Esophagus (tissue), 2 donors: ENCODE measurements around the gene PCSK1N. TPM values are rescaled to one million over a fixed set of nuclear protein-coding genes. Genes with fewer than 3 reads are reported as not detected.
"Not testable (repeated sequence)": the region's sequence is repeated elsewhere in the genome, so short reads cannot be mapped to it uniquely, and the experiment has no call there.

Source experiments
- H3K27ac ChIP-seq, 2 donors: one replicate each; pipeline ENCODE4 v1.5.1; 2013; ENCODE audit warnings: low read depth in 2 of 2, mild to moderate bottlenecking in 2 of 2, inconsistent platforms in 1 of 2, low read length in 1 of 2, moderate library complexity in 1 of 2
- H3K27me3 ChIP-seq, 2 donors: one replicate each; pipeline ENCODE4 v1.6.1; 2013; ENCODE audit warnings: low read length in 2 of 2, control low read depth in 1 of 2, mild to moderate bottlenecking in 1 of 2; ENCODE audit not compliant: insufficient read depth in 2 of 2, control insufficient read depth in 1 of 2
- H3K36me3 ChIP-seq, 2 donors: one replicate each; pipeline ENCODE4 v1.6.1; 2013; ENCODE audit warnings: low read length in 1 of 2; ENCODE audit not compliant: control insufficient read depth in 2 of 2, insufficient read depth in 2 of 2
- H3K4me1 ChIP-seq, 2 donors: one replicate each; pipeline ENCODE4 v1.6.1; 2013; ENCODE audit warnings: low read length in 1 of 2; ENCODE audit not compliant: control insufficient read depth in 2 of 2, insufficient read depth in 2 of 2
- H3K4me3 ChIP-seq, 2 donors: one replicate each; pipeline ENCODE4 v1.5.1; 2013; ENCODE audit warnings: low read length in 2 of 2, mild to moderate bottlenecking in 2 of 2, low read depth in 1 of 2, moderate library complexity in 1 of 2
- H3K9me3 ChIP-seq, 2 donors: one replicate each; pipeline ENCODE4 v1.6.1; 2013; ENCODE audit warnings: mild to moderate bottlenecking in 2 of 2, low read depth in 1 of 2, low read length in 1 of 2, moderate library complexity in 1 of 2; ENCODE audit not compliant: control insufficient read depth in 2 of 2, insufficient read depth in 1 of 2
- WGBS, 2 donors: extraction: QIAGEN DNeasy Blood & Tissue Kit; methylation state at CpG; one replicate each; pipeline ENCODE4 v1.1.7; 2013; 5-methylcytosine and 5-hydroxymethylcytosine counted together
- polyA plus RNA-seq, 2 donors: library from polyadenylated mRNA; stranded (reverse); fragments of 200-250 nt; gene quantifications; one replicate each; pipeline ENCODE4 v1.2.3, GENCODE V29; 2013
- donor health status: healthy with polysubstance abuse.
- donor health status: Bipolar disorder and iron deficiency.

The PCSK1N gene
- polyA plus RNA-seq, 2 donors, result 0.08 to 0.31 TPM

- H3K27me3 ChIP-seq, result no peaks in the 10 kb centered on the region
- no peak overlapping the region for H3K4me3 ChIP-seq
- WGBS, 2 donors, result 82 to 90% methylated on average over 8 of the region's 8 CpGs
- H3K36me3 ChIP-seq, result peaks cover 0 to 18% of the 10 kb centered on the region in 2 donors
- peaks cover 0 to 3% of the 10 kb centered on the region in 2 donors for H3K9me3 ChIP-seq
- no peak overlapping the region for H3K27ac ChIP-seq
- H3K4me1 ChIP-seq, result no peaks in the 10 kb centered on the region
Observed at GRCh38 chrX:48824066-48824465, 11.3 kb downstream of the PCSK1N start.

- H3K27ac ChIP-seq, result no peak overlapping the region
- peaks cover 0 to 28% of the 10 kb centered on the region in 2 donors for H3K36me3 ChIP-seq
- H3K9me3 ChIP-seq, result peaks cover 0 to 3% of the 10 kb centered on the region in 2 donors
- no peak overlapping the region for H3K4me3 ChIP-seq
- 86 to 91% methylated on average over 6 of the region's 6 CpGs for WGBS, 2 donors
- H3K27me3 ChIP-seq, result no peaks in the 10 kb centered on the region
- no peaks in the 10 kb centered on the region for H3K4me1 ChIP-seq
Observed at GRCh38 chrX:48823053-48823452, 12.4 kb downstream of the PCSK1N start.

GRCh38 chrX:48819394-48819793, 16.0 kb downstream of the PCSK1N start:
- 85 to 87% methylated on average over 9 of the region's 9 CpGs for WGBS, 2 donors

DNA sequence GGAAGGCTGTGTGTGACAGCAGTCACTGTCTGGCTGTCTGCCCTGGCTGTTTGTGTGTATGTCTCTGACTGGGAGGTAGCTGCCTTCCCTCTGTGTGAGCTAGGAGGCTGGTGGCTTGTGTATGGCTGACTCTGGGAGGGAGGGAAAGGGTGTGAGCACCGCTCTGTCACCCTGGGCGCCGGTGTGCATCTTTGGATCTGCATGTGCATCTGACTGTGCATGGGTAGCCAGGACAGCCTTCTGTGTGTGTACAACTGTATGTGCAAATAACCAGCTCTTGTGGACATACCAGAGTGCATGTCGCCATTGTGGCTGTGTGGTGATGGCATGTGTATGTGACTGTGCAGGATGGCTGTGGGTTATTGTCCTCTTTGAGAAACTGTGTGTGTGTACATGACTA, 16.5 kb downstream of the PCSK1N start:
- no peak overlapping the region for H3K4me3 ChIP-seq
- H3K4me1 ChIP-seq, result no peaks in the 10 kb centered on the region
- H3K36me3 ChIP-seq, result peaks cover 0 to 36% of the 10 kb centered on the region in 2 donors
- no peaks in the 10 kb centered on the region for H3K27me3 ChIP-seq
- WGBS, 2 donors, result 84 to 95% methylated on average over 4 of the region's 4 CpGs
- no peaks in the 10 kb centered on the region for H3K9me3 ChIP-seq
- H3K27ac ChIP-seq, result no peak overlapping the region

More at GRCh38 chrX:48819394-48819793, 16.0 kb downstream of the PCSK1N start:
- not testable (repeated sequence) for H3K27me3 ChIP-seq, H3K4me3 ChIP-seq, H3K4me1 ChIP-seq, H3K27ac ChIP-seq, H3K9me3 ChIP-seq
- peaks cover 0 to 40% of the 10 kb centered on the region in 2 donors for H3K36me3 ChIP-seq

DNA sequence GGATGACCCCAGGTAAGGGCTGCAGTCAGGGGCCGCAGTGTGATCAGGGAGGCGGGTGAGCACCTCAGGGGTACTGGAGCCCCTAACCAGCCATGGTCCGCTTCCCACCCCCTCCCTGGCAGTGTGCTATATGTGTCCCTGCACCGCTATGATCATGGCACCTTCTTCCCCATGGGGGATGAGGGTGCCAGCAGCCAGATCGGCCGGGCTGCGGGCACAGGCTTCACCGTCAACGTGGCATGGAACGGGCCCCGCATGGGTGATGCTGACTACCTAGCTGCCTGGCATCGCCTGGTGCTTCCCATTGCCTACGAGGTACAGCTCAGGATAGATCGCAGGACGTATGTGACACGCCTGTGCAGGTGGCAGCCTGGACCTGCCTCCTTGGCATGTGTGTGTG, 17.3 kb downstream of the PCSK1N start:
- H3K9me3 ChIP-seq, result no peaks in the 10 kb centered on the region
- H3K36me3 ChIP-seq, result peaks cover 0 to 29% of the 10 kb centered on the region in 2 donors
- no peak overlapping the region for H3K27ac ChIP-seq
- no peaks in the 10 kb centered on the region for H3K27me3 ChIP-seq
- H3K4me1 ChIP-seq, result no peaks in the 10 kb centered on the region
- no peak overlapping the region for H3K4me3 ChIP-seq
- 91 to 93% methylated on average over 16 of the region's 16 CpGs for WGBS, 2 donors

DNA sequence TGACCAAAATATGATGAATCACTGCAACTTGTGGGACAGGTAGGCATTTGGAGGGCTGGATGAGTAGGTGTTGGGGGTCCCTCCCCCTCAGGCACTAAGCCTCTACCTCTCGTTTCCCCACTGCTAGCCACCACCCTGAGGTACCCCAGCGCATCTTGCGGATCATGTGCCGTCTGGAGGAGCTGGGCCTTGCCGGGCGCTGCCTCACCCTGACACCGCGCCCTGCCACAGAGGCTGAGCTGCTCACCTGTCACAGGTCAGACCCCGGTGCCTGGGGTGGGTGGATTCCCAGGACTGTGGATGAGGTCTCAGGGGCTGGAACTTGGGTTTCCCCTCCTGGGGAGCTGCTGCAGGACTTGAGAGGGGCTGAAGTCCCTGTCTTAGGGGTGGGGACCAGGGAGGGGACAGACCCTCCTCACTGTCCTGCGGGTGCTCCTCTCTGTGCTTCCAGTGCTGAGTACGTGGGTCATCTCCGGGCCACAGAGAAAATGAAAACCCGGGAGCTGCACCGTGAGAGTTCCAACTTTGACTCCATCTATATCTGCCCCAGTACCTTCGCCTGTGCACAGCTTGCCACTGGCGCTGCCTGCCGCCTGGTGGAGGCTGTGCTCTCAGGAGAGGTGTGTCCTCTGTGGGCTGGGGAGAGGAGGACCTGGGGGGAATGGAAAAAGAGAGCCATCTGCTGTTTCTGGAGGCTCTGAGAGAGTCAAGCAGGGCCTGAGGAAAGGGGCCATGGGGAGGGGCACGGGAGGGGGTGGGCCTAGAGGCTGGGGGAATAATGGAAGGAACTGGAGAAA, 19.2 kb downstream of the PCSK1N start:
- no peak overlapping the region for H3K4me3 ChIP-seq
- H3K27ac ChIP-seq, result no peak overlapping the region
- no peaks in the 10 kb centered on the region for H3K4me1 ChIP-seq
- H3K27me3 ChIP-seq, result no peaks in the 10 kb centered on the region
- peaks cover 0 to 24% of the 10 kb centered on the region in 2 donors for H3K36me3 ChIP-seq
- WGBS, 2 donors, result 92 to 96% methylated on average over 18 of the region's 18 CpGs
- no peaks in the 10 kb centered on the region for H3K9me3 ChIP-seq

DNA sequence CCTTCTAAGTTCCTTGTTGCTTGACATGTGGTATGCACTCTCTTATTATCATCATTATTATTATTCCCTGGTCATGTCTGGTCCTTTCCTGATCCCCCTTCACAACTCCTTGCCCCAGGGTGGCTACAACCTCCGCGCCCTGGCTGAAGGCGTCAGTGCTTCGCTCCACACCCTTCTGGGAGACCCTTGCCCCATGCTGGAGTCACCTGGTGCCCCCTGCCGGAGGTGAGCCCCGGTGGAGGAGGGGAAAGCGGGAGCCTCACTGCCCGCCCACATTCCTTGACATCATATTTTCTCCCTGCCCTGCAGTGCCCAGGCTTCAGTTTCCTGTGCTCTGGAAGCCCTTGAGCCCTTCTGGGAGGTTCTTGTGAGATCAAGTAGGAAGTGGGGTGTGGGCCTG, 20.1 kb downstream of the PCSK1N start:
- 77 to 91% methylated on average over 8 of the region's 8 CpGs for WGBS, 2 donors
- Histone ChIP-seq H3K4me3 (no peak overlapping the region), H3K36me3 (peaks cover 0 to 22% of the 10 kb centered on the region in 2 donors), H3K4me1 (no peaks in the 10 kb centered on the region), H3K9me3 (no peaks in the 10 kb centered on the region), H3K27me3 (no peaks in the 10 kb centered on the region), H3K27ac (no peak overlapping the region)

GRCh38 chrX:48814722-48815121, 20.7 kb downstream of the PCSK1N start:
- peaks cover 0 to 22% of the 10 kb centered on the region in 2 donors for H3K36me3 ChIP-seq
- 86 to 93% methylated on average over 8 of the region's 8 CpGs for WGBS, 2 donors

DNA sequence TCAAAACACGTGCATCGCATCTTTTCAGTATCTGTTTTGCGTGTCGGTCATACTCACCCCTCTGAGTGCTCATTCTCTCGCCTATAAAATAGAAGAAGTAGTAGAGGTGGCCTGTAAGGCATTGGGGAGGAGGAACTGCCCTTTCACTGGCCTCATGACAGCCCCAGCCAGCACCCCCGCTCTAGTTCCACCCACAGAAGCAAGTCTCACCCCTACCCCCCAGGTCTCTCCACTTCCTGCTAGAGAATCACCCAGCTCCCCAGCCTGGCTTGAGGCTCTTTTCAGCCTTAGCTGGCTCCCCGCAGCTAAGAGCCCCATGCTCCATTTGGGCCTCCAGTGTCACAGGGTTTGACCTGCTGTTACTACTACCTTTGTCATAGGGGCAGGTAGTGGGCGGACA, 21.8 kb downstream of the PCSK1N start:
- Histone ChIP-seq H3K27me3 (no peaks in the 10 kb centered on the region), H3K36me3 (peaks cover 0 to 17% of the 10 kb centered on the region in 2 donors)

More at GRCh38 chrX:48814722-48815121, 20.7 kb downstream of the PCSK1N start:
- H3K4me3 ChIP-seq, result no peak overlapping the region
- H3K9me3 ChIP-seq, result no peaks in the 10 kb centered on the region
- no peaks in the 10 kb centered on the region for H3K4me1 ChIP-seq
- no peak overlapping the region for H3K27ac ChIP-seq
- H3K27me3 ChIP-seq, result no peaks in the 10 kb centered on the region

GRCh38 chrX:48806081-48806480, 29.3 kb downstream of the PCSK1N start:
- WGBS, 2 donors, result 92 to 93% methylated on average over 4 of the region's 4 CpGs
- no peaks in the 10 kb centered on the region for H3K27me3 ChIP-seq
- peaks cover 0 to 4% of the 10 kb centered on the region in 2 donors for H3K36me3 ChIP-seq
- no peaks in the 10 kb centered on the region for H3K4me1 ChIP-seq
- H3K27ac ChIP-seq, result no peak overlapping the region
- H3K4me3 ChIP-seq, result no peak overlapping the region
- peaks cover 0 to 3% of the 10 kb centered on the region in 2 donors for H3K9me3 ChIP-seq

More for the DNA sequence above, 21.8 kb downstream of the PCSK1N start:
- H3K4me1 ChIP-seq, result no peaks in the 10 kb centered on the region
- no peaks in the 10 kb centered on the region for H3K9me3 ChIP-seq
- WGBS, 2 donors, result 91 to 96% methylated on average over 8 of the region's 8 CpGs
- no peak overlapping the region for H3K27ac ChIP-seq
- H3K4me3 ChIP-seq, result no peak overlapping the region
